GM19324 (cell line): ENCODE data around the gene USP48.
A peak's percentile ranks its signal among the peaks of the same experiment; 100 is the strongest.
"Not testable (repeated sequence)": the region's sequence is repeated elsewhere in the genome, so short reads cannot be mapped to it uniquely, and the experiment has no call there.

ENCODE experiments used
- ATAC-seq: cut with Tn5 transposase; IDR thresholded peaks from one replicate; pipeline ENCODE4 v1.9.1; 2021; ENCODE audit warnings: mild to moderate bottlenecking, moderate library complexity; ENCODE audit not compliant: unreplicated experiment, low FRiP score

The USP48 gene

GRCh38 chr1:21814981-21815582, 32.1 kb upstream of the USP48 start:
- no peak for ATAC-seq

GRCh38 chr1:21814241-21814918, 31.4 kb upstream of the USP48 start:
- no peak for ATAC-seq

GRCh38 chr1:21813542-21813941, 30.6 kb upstream of the USP48 start:
- no peak for ATAC-seq

- no peak for ATAC-seq
These were observed 28.9 kb upstream of the USP48 start, which contains the start of gene LDLRAD2 for GRCh38 chr1:21811875-21812305. Gene LDLRAD2 (plus strand): TSS chr1:21812265. CDS start chr1:21812452, 187 bp downstream.

- no peak for ATAC-seq
These were observed 21.6 kb upstream of the USP48 start for GRCh38 chr1:21804536-21804935.

- no peak for ATAC-seq
These were observed 18.2 kb upstream of the USP48 start for GRCh38 chr1:21801100-21801499.

- no peak for ATAC-seq
These were observed 16.8 kb upstream of the USP48 start for GRCh38 chr1:21799730-21800129.

- no peak for ATAC-seq
These were observed 12.1 kb upstream of the USP48 start for GRCh38 chr1:21795075-21795474.

- no peak for ATAC-seq
These were observed 11.7 kb upstream of the USP48 start for GRCh38 chr1:21794656-21795055.

- no peak for ATAC-seq
These were observed 10.2 kb upstream of the USP48 start for GRCh38 chr1:21793104-21793503.

GRCh38 chr1:21786640-21787039, 3.7 kb upstream of the USP48 start:
- ATAC-seq: no peak

- not testable (repeated sequence) for ATAC-seq
These were observed 2.8 kb upstream of the USP48 start for GRCh38 chr1:21785764-21786163.

GRCh38 chr1:21783679-21784603, 992 bp upstream of the USP48 start:
- ATAC-seq: no peak

GRCh38 chr1:21782349-21782867, 541 bp downstream of the USP48 start:
- peak; percentile 21 for ATAC-seq

- no peak for ATAC-seq
These were observed 1.1 kb downstream of the USP48 start for GRCh38 chr1:21781815-21782348.

- peak; percentile 20 for ATAC-seq
These were observed 3.1 kb downstream of the USP48 start for GRCh38 chr1:21779613-21780521.

- no peak for ATAC-seq
These were observed 4.6 kb downstream of the USP48 start for GRCh38 chr1:21778405-21778727.

- not testable (repeated sequence) for ATAC-seq
These were observed 6.0 kb downstream of the USP48 start for GRCh38 chr1:21776925-21777324.

- ATAC-seq: no peak
These were observed 6.9 kb downstream of the USP48 start for GRCh38 chr1:21775985-21776562.
